D721Med (cell line): ENCODE data around the gene GTF2I.
"Not testable (repeated sequence)": the region's sequence is repeated elsewhere in the genome, so short reads cannot be mapped to it uniquely, and the experiment has no call there.

ENCODE experiments used
- DNase-seq: peaks from one replicate; pipeline ENCODE4 v3.0.0; 2011; ENCODE audit warnings: low spot score; ENCODE audit not compliant: insufficient read length
- FAIRE-seq: peaks from 2 replicates; lab custom pipeline; 2011; peaks lifted over from hg19 to GRCh38; lab: Jason Lieb, UNC
- CTCF ChIP-seq: IDR thresholded peaks from 2 replicates; pipeline ENCODE4 v1.5.1; 2012; ENCODE audit warnings: mild to moderate bottlenecking, control low read depth; ENCODE audit not compliant: insufficient read depth; ENCODE audit errors: missing control alignments

GTF2I gene

GRCh38 chr7:74726309-74727101 lies 69.0 kb downstream of the GTF2I start:
- FAIRE-seq, result no peak
- TF ChIP-seq CTCF, result no peak

GRCh38 chr7:74728686-74729085 lies 71.2 kb downstream of the GTF2I start:
- DNase-seq, FAIRE-seq: not testable (repeated sequence)

More at GRCh38 chr7:74726309-74727101, 69.0 kb downstream of the GTF2I start:
- no peak for DNase-seq

GRCh38 chr7:74730186-74730585 lies 72.7 kb downstream of the GTF2I start:
- not testable (repeated sequence) for DNase-seq, FAIRE-seq

GRCh38 chr7:74739974-74740703 lies 82.6 kb downstream of the GTF2I start:
- DNase-seq, result not testable (repeated sequence)

GRCh38 chr7:74743936-74744557 lies 86.5 kb downstream of the GTF2I start:
- not testable (repeated sequence) for DNase-seq, FAIRE-seq

More at GRCh38 chr7:74739974-74740703, 82.6 kb downstream of the GTF2I start:
- FAIRE-seq, result not testable (repeated sequence)

- not testable (repeated sequence) for DNase-seq, FAIRE-seq
Observed at GRCh38 chr7:74753921-74754482, 96.5 kb downstream of the GTF2I start.

GRCh38 chr7:74756673-74757072 lies 99.2 kb downstream of the GTF2I start:
- not testable (repeated sequence) for DNase-seq, FAIRE-seq

GRCh38 chr7:74758268-74758667 lies 100.8 kb downstream of the GTF2I start:
- not testable (repeated sequence) for DNase-seq, FAIRE-seq

- FAIRE-seq, DNase-seq: not testable (repeated sequence)
Observed at GRCh38 chr7:74758982-74759381, 101.5 kb downstream of the GTF2I start.

- not testable (repeated sequence) for DNase-seq, FAIRE-seq
Observed at GRCh38 chr7:74765205-74765918, 107.8 kb downstream of the GTF2I start.

- FAIRE-seq, DNase-seq: not testable (repeated sequence)
Observed at GRCh38 chr7:74766509-74766908, 109.0 kb downstream of the GTF2I start.

GRCh38 chr7:74766991-74767390 lies 109.5 kb downstream of the GTF2I start:
- not testable (repeated sequence) for DNase-seq, FAIRE-seq

- DNase-seq, FAIRE-seq: not testable (repeated sequence)
Observed at GRCh38 chr7:74770062-74770461, 112.5 kb downstream of the GTF2I start.

- DNase-seq, FAIRE-seq: not testable (repeated sequence)
Observed at GRCh38 chr7:74772093-74772492, 114.6 kb downstream of the GTF2I start.

- not testable (repeated sequence) for FAIRE-seq, DNase-seq
Observed at GRCh38 chr7:74773760-74774750, 116.5 kb downstream of the GTF2I start, which contains the start of gene NCF1. NCF1 (plus strand) TSS chr7:74774011; CDS start chr7:74774032, 21 bp downstream.

GRCh38 chr7:74775111-74775510 lies 117.6 kb downstream of the GTF2I start:
- not testable (repeated sequence) for FAIRE-seq, DNase-seq
